GM21717 (cell line): ENCODE data around the gene R3HDM4.
A peak's percentile ranks its signal among the peaks of the same experiment; 100 is the strongest.

ENCODE experiments used
- ATAC-seq: cut with Tn5 transposase; IDR thresholded peaks from one replicate; pipeline ENCODE4 v1.9.1; 2021; ENCODE audit warnings: mild to moderate bottlenecking, moderate library complexity; ENCODE audit not compliant: unreplicated experiment

The R3HDM4 gene

GRCh38 chr19:932648-933552 lies 19.9 kb upstream of the R3HDM4 start:
- no peak for ATAC-seq

DNA sequence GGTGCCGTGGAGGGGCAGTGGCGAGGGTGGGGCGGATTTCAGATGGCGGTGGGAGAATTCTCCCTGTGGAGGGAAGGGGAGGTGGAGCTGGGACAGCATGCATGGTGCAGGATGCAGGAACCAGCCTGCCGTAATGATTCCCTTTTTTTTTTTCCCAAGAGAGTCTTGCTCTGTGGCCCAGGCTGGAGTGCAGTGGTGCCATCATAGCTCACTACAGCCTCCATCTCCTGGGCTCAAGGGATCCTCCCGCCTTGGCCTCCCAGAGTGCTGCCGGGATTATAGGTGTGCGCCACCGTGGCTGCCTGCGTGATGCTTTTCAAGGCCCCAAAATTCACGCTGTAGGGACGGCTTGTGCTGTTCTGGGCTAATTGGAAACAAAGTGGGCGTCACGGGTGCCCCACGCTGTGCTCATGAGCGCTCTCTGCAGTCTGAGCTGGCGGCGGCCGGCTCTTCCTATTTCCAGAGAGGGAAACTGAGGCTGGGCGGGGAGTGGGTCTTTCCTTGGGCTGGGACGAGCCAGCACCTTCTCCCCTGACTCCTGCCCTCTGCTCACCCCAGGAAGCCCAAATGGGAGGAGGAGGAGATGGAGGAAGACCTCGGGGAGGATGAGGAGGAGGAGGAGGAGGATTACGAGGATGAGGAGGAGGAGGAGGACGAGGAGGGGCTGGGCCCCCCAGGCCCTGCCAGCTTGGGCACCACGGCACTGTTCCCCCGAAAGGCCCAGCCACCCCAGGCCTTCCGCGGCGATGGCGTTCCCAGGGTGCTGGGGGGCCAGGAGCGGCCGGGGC lies 19.0 kb upstream of the R3HDM4 start:
- ATAC-seq = no peak

GRCh38 chr19:929891-930258 lies 16.9 kb upstream of the R3HDM4 start:
- ATAC-seq = no peak

DNA sequence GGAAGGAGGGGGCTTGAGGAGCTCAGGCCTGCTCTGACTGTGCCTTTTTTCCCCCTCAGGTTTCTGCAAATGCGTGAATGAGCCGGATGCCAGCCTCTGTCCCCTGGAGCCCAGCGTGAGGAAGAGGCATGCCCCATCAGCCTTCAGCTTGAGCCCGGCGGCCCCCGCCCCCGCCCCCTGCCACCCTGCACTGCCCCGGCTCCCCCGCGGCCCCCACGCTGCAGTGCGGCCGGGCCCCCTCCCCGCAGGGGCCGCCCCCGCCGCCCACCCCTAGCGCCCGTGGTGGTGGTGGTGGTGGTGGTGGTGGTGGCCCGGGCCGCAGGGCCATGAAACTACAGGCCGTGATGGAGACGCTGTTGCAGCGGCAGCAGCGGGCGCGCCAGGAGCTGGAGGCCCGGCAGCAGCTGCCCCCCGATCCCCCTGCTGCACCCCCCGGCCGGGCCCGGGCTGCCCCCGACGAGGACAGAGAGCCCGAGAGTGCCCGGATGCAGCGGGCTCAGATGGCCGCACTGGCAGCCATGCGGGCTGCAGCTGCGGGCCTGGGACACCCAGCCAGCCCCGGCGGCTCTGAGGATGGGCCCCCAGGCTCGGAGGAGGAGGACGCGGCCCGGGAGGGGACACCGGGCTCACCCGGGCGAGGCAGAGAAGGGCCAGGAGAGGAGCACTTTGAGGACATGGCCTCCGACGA lies 16.3 kb upstream of the R3HDM4 start:
- ATAC-seq = no peak

DNA sequence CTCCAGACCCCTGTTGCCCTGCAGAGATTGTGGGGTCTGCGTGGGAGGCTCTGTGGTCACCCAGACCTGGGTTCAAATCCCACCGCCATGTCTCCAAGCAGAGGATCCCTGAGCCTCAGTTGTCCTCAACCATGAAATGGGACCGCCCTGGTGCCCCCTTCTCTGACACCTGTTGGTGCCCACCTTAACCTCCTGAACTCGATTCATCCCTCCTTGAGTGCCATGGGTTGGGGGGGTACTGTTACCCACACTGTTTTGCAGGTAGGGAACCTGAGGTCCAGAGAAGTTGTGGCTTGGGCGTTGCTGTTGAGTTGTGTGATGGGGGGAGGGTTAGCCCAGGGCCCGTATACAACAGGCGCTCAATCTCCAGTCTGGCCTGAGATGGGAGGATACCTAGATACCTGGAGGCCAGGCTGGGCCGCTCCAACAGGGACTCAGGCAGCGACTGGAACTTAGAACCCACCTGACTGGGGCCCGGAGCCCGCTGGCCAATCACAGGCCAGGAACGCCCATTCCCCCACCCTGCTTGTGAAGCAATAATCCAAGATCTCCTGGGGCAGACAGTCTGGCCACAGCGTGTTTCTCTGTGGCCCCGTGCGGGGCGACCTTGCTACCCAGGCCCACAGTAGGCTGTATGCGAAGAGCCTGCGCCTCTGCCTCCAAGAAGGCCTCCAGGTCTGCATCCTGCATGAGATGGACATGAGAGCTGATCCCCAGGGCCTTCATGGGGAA lies 15.6 kb upstream of the R3HDM4 start:
- ATAC-seq = no peak

- ATAC-seq = no peak
These were observed 14.9 kb upstream of the R3HDM4 start for GRCh38 chr19:927780-928401.

GRCh38 chr19:927351-927779 lies 14.3 kb upstream of the R3HDM4 start:
- no peak for ATAC-seq

GRCh38 chr19:926589-927350 lies 13.8 kb upstream of the R3HDM4 start:
- ATAC-seq = no peak

- ATAC-seq = no peak
These were observed 13.2 kb upstream of the R3HDM4 start for GRCh38 chr19:926323-926588.

DNA sequence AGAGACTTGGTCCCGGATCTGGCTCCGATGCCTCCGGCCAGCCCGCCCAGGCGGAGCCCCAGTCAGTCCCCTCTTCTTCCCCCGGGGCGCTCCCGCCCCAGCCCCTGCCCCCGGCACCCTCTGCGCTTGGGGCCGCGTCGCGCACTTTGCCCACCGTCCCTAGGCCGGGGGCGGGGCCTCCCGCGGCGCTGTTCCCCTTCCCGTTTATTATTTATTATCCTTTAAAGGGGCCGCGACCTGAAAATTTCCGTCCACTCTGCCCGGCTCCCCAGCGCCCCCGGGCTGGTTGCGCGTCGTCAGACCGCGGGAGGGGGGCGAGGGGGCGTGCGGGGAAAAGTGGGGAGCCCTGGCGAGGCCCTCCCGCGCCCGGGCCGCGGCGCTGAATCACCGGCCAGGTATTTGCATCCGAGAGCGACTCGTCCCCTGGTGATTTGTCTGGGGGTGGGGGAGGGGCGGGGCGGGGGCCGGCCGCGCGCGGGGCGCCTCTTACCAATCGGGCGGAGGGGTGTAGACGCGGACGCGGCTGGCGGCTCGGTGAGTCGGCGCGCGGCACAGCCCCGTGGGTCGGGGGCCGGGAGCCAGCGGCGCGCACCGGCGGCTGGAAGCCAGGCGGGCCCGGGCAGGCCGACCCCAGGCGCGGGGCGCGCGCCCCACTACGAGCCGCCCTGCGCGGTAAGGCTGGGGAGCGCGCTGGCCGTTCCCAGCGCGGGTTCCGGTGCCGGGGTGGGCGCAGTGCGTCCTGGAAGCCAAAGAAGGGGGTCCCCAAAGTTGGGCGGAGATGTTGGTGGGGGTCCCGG lies 12.7 kb upstream of the R3HDM4 start, which contains the start of gene ARID3A:
ARID3A (plus strand) TSS at position 510 of the 797 bp plus-strand sequence. CDS start 3,494 bp downstream, outside the sequence.
- ATAC-seq = peak; percentile 35

- peak; percentile 29 for ATAC-seq
These were observed 12.1 kb upstream of the R3HDM4 start for GRCh38 chr19:925087-925525.

- no peak for ATAC-seq
These were observed 11.6 kb upstream of the R3HDM4 start for GRCh38 chr19:924553-925086.

DNA sequence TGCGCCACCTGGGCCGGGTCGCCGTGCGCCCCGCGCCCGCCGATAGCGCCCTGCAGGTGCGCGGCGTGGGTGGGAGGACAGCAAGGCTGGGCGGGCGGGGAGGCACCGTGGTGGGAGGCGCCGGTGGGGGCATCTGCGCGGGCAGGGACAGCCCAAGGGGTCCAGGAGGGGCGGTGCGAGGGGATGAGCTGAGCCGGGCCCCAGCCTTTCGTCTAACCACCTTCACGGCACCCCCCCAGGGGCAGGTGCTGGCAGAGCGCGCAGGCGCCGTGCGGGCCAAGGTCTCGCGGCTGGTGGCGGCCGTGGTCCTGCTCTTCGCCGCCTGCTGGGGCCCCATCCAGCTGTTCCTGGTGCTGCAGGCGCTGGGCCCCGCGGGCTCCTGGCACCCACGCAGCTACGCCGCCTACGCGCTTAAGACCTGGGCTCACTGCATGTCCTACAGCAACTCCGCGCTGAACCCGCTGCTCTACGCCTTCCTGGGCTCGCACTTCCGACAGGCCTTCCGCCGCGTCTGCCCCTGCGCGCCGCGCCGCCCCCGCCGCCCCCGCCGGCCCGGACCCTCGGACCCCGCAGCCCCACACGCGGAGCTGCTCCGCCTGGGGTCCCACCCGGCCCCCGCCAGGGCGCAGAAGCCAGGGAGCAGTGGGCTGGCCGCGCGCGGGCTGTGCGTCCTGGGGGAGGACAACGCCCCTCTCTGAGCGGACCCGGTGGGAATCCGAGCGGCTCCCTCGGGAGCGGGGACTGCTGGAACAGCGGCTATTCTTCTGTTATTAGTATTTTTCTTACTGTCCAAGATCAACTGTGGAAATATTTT lies 7.2 kb upstream of the R3HDM4 start:
- ATAC-seq = no peak

DNA sequence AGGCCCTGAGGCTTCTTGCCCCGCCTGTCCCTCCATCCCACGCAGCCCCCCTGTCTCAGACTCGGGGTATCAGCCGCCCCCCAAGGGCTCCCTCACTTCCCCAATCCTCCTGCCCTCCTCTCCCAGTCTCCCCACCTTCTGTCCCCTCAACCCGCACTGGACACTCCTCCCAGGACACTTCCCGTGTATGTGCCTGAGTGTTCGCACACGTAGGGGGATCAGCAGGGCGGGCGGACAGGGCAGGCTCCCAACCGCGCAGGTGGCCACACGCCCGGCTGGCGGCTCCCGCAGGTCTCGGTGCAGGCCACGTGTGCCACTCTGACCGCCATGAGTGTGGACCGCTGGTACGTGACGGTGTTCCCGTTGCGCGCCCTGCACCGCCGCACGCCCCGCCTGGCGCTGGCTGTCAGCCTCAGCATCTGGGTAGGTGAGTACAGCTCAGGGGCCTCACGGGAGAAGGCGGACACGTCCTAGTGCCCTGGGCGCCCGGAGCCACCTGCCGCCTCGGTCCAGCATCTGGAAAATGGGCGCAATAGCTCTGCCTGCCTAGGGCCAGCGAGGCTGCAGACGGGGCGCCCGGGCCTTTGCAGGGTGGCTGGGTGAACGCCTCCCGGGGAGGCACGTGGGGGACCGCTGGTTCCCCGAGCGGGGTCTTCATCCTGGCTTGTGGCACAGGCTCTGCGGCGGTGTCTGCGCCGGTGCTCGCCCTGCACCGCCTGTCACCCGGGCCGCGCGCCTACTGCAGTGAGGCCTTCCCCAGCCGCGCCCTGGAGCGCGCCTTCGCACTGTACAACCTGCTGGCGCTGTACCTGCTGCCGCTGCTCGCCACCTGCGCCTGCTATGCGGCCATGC lies 6.4 kb upstream of the R3HDM4 start:
- ATAC-seq = no peak

- ATAC-seq = no peak
These were observed 5.6 kb upstream of the R3HDM4 start for GRCh38 chr19:918481-919198.

- no peak for ATAC-seq
These were observed 5.1 kb upstream of the R3HDM4 start for GRCh38 chr19:918152-918437.
